Activated CD4-positive, CD25-positive, alpha-beta regulatory T cell treated with anti-CD3 and anti-CD28 coated beads, Interleukin-2, amount 50 U/mL, for 24 hours (primary cell): ENCODE results near the gene CD28.

Experiments
- ATAC-seq, 2 donors: fragments of 150-1000 bp; cut with Tn5 transposase; one replicate each; pipeline ENCODE4 v1.10.0; 2021; ENCODE audit warnings: mild to moderate bottlenecking in 1 of 2, moderate library complexity in 1 of 2

Gene CD28

GRCh38 chr2:203706403-203706802, at the start of gene CD28:
Gene CD28 (plus strand): TSS chr2:203706639. CDS start chr2:203706697, 58 bp downstream.
- ATAC-seq, result peak; percentile 81 to 83

- no peak for ATAC-seq
Measured at GRCh38 chr2:203659331-203660049, 46.9 kb upstream of the CD28 start.

- ATAC-seq, result no peak
Measured at GRCh38 chr2:203660465-203660864, 46.0 kb upstream of the CD28 start.

GRCh38 chr2:203661279-203661908, 45.0 kb upstream of the CD28 start:
- no peak for ATAC-seq

- no peak for ATAC-seq
Measured at GRCh38 chr2:203662487-203662886, 44.0 kb upstream of the CD28 start.

- no peak for ATAC-seq
Measured at GRCh38 chr2:203662951-203663350, 43.5 kb upstream of the CD28 start.

- no peak for ATAC-seq
Measured at GRCh38 chr2:203664029-203664755, 42.2 kb upstream of the CD28 start.

GRCh38 chr2:203667838-203668237, 38.6 kb upstream of the CD28 start:
- no peak for ATAC-seq

GRCh38 chr2:203669820-203670219, 36.6 kb upstream of the CD28 start:
- peak; percentile 35 to 38 for ATAC-seq

GRCh38 chr2:203670939-203671338, 35.5 kb upstream of the CD28 start:
- no peak for ATAC-seq

GRCh38 chr2:203671876-203672275, 34.6 kb upstream of the CD28 start:
- no peak for ATAC-seq

- ATAC-seq, result no peak
Measured at GRCh38 chr2:203672856-203673255, 33.6 kb upstream of the CD28 start.

- peak in 1 of 2 donors; percentile 76 for ATAC-seq
Measured at GRCh38 chr2:203673933-203674332, 32.5 kb upstream of the CD28 start.

- ATAC-seq, result no peak
Measured at GRCh38 chr2:203675086-203675485, 31.4 kb upstream of the CD28 start.

- ATAC-seq, result no peak
Measured at GRCh38 chr2:203678971-203679370, 27.5 kb upstream of the CD28 start.

- no peak for ATAC-seq
Measured at GRCh38 chr2:203679401-203679800, 27.0 kb upstream of the CD28 start.

- ATAC-seq, result no peak
Measured at GRCh38 chr2:203681978-203682377, 24.5 kb upstream of the CD28 start.

- no peak for ATAC-seq
Measured at GRCh38 chr2:203682688-203683130, 23.7 kb upstream of the CD28 start.

GRCh38 chr2:203683421-203683820, 23.0 kb upstream of the CD28 start:
- ATAC-seq, result no peak

GRCh38 chr2:203683932-203684556, 22.4 kb upstream of the CD28 start:
- ATAC-seq, result peak; percentile 92 to 95

GRCh38 chr2:203685081-203685621, 21.3 kb upstream of the CD28 start:
- ATAC-seq, result no peak

GRCh38 chr2:203685789-203686420, 20.5 kb upstream of the CD28 start:
- no peak for ATAC-seq
